Measurements from ENCODE around the gene PPP1R16B.

GRCh38 chr20:38894091-38894847 is 88.8 kb downstream of the PPP1R16B start:
- TF ChIP-seq CTCF (IDR thresholded peaks at IDR 0.05; ENCODE audit: low read depth, low read length), result no peak
- no peak for TF ChIP-seq EZH2phosphoT487 (IDR thresholded peaks at IDR 0.05; ENCODE audit: low read depth)
